PFSK-1 (cell line): Measurements from ENCODE around the gene PLK5.

Source experiments
- FOXP2 ChIP-seq: optimal IDR thresholded peaks from 2 replicates; pipeline ENCODE3; 2011; ENCODE audit warnings: borderline replicate concordance, control low read depth, inconsistent platforms; ENCODE audit not compliant: insufficient read depth; ENCODE audit errors: extremely low read length, extremely low read depth
- POLR2AphosphoS5 ChIP-seq: IDR thresholded peaks from 2 replicates; pipeline ENCODE4 v1.6.1; 2012; ENCODE audit warnings: low read depth, mild to moderate bottlenecking, control low read depth, low read length, moderate library complexity
- REST ChIP-seq, 2 experiments: IDR thresholded peaks; 2 replicates each; pipeline versions ENCODE4 v1.6.1 to v1.8.0; 2011 to 2012; ENCODE audit warnings: low read depth in 2 of 2, low read length in 2 of 2, control low read depth in 1 of 2, inconsistent platforms in 1 of 2, mild to moderate bottlenecking in 1 of 2, moderate library complexity in 1 of 2; ENCODE audit not compliant: insufficient read depth in 1 of 2
- SIN3A ChIP-seq: IDR thresholded peaks from 2 replicates; pipeline ENCODE4 v1.6.1; 2012; ENCODE audit warnings: mild to moderate bottlenecking, low read length, moderate library complexity, borderline replicate concordance; ENCODE audit not compliant: insufficient read depth
- TAF1 ChIP-seq: IDR thresholded peaks from 2 replicates; pipeline ENCODE4 v1.6.1; 2012; ENCODE audit warnings: low read length, control low read depth, borderline replicate concordance; ENCODE audit not compliant: insufficient read depth

The PLK5 gene

GRCh38 chr19:1560286-1560882 is 36.5 kb downstream of the PLK5 start:
- TF ChIP-seq POLR2AphosphoS5 = no peak
- no peak for TF ChIP-seq FOXP2
- no peak for TF ChIP-seq SIN3A
- no peak for TF ChIP-seq TAF1
- no peak for TF ChIP-seq REST (IDR thresholded peaks at IDR 0.05; ENCODE audit: insufficient read depth in 1 of 2, low read depth in 2 of 2, low read length in 2 of 2)

GRCh38 chr19:1561236-1561842 is 37.5 kb downstream of the PLK5 start:
- TF ChIP-seq POLR2AphosphoS5 = no peak
- no peak for TF ChIP-seq SIN3A
- TF ChIP-seq FOXP2 = no peak
- TF ChIP-seq REST (IDR thresholded peaks at IDR 0.05; ENCODE audit: insufficient read depth in 1 of 2, low read depth in 2 of 2, low read length in 2 of 2) = no peak
- no peak for TF ChIP-seq TAF1

- TF ChIP-seq POLR2AphosphoS5 = no peak
- TF ChIP-seq FOXP2 = no peak
- TF ChIP-seq SIN3A = no peak
- TF ChIP-seq TAF1 = no peak
- no peak for TF ChIP-seq REST (IDR thresholded peaks at IDR 0.05; ENCODE audit: insufficient read depth in 1 of 2, low read depth in 2 of 2, low read length in 2 of 2)
Measured at GRCh38 chr19:1563251-1563650, 39.4 kb downstream of the PLK5 start.

- TF ChIP-seq TAF1 (no peak), FOXP2 (no peak), REST (IDR thresholded peaks at IDR 0.05; ENCODE audit: insufficient read depth in 1 of 2, low read depth in 2 of 2, low read length in 2 of 2) (no peak), SIN3A (no peak), POLR2AphosphoS5 (peak; percentile 52; the same call in 1 of the 2 replicates)
Measured at GRCh38 chr19:1566392-1567115, 42.7 kb downstream of the PLK5 start.
